Stimulated activated CD4-positive, alpha-beta T cell treated with anti-CD3 and anti-CD28 coated beads, Interleukin-4, amount 100 ng/mL, for 48 hours (primary cell): Measurements from ENCODE around the gene IRF2BPL.

ENCODE experiments used
- DNase-seq, 2 donors: peaks; one replicate each; pipeline ENCODE4 v3.0.0-alpha.2; 2020; ENCODE audit warnings: low read depth in 2 of 2

The IRF2BPL gene

GRCh38 chr14:76986231-76986565 is 42.3 kb downstream of the IRF2BPL start:
- no peak for DNase-seq

DNA sequence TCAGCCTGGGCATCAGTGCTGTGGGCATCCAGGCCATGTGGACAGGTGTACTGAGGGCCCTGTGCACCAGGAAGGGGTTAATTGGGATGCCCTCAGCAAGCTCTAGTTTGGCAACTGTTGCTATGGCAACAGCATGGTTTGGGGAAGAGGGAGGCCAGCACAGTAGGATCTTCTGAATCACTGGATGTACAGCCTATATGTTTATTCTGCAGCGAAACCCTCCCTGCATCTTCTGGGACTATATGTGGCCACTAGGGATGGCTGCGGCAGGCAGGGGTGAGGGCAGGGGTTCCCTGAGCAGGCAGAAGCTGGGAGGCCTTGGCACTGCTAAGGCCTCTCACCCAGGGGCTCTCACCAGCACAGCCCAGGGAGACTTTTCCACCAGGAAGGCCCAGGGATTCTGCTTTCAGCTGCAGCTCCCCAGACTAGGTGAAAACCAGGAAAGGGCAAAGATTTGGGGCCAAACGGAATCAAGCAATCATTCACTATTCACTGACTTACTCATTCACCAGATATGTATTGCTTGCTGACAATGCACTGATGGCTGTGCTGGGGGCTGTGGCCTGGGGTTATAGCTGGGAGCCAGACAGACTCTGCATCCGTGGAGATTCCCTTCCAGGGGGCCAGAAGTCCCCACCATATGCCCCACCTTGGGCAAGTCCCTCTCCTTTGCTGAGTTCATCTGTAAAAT is 42.8 kb downstream of the IRF2BPL start:
- no peak for DNase-seq

DNA sequence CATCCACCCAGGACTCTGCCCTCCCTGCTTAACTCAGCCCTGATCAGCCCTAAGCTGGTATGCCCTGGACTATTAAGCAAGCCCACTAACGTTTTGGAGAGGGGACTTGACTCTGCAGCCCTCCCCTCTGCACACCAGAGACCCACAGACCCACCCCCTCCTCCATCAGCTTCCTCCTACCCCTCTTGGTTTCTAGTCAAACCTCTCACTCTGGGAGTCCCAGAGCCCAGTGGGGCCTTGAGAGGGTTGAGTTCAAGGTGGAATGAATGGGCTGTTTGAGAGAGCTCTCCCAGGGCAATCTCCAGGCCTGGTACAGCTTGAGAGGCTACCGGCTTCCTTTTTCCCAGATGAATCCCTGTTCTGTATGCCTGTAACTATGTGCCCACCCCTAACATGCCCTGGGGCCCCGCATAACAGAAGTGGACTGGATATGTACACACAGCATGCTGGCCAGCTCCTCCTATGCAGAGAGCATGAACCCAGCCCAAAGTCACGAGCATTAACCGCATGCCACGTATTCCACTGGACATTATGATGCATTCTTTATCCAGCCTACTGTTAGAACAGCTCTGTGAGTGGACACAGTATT is 43.6 kb downstream of the IRF2BPL start:
- no peak for DNase-seq

DNA sequence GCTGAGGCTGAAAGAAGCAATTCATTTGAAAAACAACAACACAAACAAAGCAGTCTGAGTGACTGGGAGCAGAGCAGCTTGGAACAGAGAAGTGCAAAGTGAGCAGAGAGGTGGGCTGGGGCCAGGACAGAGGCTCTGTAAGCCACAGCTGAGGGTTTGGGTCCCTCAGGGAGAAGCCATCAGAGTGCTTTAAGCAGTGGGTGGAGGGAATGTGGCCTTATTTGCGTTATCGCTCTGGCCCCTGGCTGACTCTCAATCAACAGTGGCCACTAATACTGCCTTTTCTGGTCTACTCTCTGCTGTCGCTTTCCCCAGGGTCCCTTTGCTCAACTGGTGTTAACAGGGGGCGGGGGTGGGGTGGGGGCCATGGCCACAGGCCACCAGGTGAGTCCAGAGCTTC is 44.2 kb downstream of the IRF2BPL start:
- no peak for DNase-seq

GRCh38 chr14:76981670-76982069 is 46.8 kb downstream of the IRF2BPL start:
- no peak for DNase-seq

- peak; percentile 68 to 83 for DNase-seq
Measured at GRCh38 chr14:76977793-76978720, 50.5 kb downstream of the IRF2BPL start.

- no peak for DNase-seq
Measured at GRCh38 chr14:76976240-76977005, 52.1 kb downstream of the IRF2BPL start.

DNA sequence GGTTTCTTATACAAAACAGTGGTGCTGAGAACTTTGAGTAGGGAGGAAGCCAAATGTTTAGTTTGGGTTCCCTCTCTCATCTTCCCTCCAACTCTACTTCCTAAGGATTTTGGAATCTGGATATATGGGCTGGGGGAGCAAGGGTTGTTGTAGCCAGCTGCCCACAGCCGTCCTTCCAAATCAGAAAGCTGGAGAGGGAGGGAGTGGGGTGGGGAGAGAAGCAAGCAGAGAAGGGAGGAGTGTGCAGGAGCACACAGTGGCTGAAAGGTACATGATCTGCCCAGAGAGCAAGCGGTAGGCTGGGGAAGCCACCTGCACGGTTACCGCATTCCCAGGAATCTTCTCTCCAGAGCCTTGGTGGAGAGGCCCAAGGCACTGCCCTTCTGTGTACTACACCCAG is 52.7 kb downstream of the IRF2BPL start:
- DNase-seq = no peak

- no peak for DNase-seq
Measured at GRCh38 chr14:76975051-76975450, 53.5 kb downstream of the IRF2BPL start.
